HG02642 (cell line): ENCODE measurements around the gene SCN2A.
"Not testable (repeated sequence)": the region's sequence is repeated elsewhere in the genome, so short reads cannot be mapped to it uniquely, and the experiment has no call there.

Source experiments
- ATAC-seq: cut with Tn5 transposase; IDR thresholded peaks from one replicate; pipeline ENCODE4 v1.9.1; 2021; ENCODE audit warnings: mild to moderate bottlenecking; ENCODE audit not compliant: unreplicated experiment, poor library complexity

Gene SCN2A

GRCh38 chr2:165307317-165307716 is 68.1 kb downstream of the SCN2A start:
- ATAC-seq: no peak

- no peak for ATAC-seq
Observed at GRCh38 chr2:165311949-165312348, 72.7 kb downstream of the SCN2A start.

GRCh38 chr2:165312999-165313398 is 73.8 kb downstream of the SCN2A start:
- ATAC-seq: no peak

DNA sequence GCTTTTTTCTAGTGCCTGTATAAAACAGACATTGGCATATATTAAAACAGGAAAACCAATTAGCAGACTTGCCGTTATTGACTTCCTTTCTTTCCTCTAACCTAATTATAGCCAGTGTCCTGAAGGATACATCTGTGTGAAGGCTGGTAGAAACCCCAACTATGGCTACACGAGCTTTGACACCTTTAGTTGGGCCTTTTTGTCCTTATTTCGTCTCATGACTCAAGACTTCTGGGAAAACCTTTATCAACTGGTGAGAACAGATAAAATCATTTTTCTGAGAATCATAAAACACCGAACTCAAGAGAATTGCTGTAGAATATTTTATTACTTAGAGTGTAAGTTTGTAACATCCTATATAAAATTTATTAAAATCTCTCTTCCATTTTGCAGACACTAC is 74.3 kb downstream of the SCN2A start:
- ATAC-seq: no peak

GRCh38 chr2:165328272-165328671 is 89.1 kb downstream of the SCN2A start:
- ATAC-seq: no peak

GRCh38 chr2:165344276-165344675 is 105.1 kb downstream of the SCN2A start:
- ATAC-seq: not testable (repeated sequence)

DNA sequence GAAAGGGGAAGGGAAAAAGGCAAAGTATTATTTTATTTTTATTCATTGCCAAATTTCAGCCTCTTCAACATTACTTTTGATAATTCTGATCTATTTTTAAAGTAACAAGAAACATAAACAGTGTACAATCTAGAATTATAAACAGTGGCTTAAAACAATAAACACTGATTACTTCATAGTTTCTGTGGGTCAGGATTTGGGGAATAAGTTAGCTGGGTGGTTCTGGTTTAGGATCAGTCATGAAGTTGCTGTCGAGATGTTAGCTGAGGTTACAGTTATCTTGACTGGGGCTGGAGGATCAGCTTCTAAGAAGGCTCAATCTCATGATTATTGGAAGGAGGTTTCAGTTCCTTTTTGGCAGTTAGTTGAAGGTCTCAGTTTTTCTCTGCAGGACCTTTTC is 109.2 kb downstream of the SCN2A start:
- no peak for ATAC-seq

GRCh38 chr2:165349181-165349580 is 110.0 kb downstream of the SCN2A start:
- ATAC-seq: no peak

GRCh38 chr2:165357758-165358157 is 118.5 kb downstream of the SCN2A start:
- ATAC-seq: peak; percentile 71

DNA sequence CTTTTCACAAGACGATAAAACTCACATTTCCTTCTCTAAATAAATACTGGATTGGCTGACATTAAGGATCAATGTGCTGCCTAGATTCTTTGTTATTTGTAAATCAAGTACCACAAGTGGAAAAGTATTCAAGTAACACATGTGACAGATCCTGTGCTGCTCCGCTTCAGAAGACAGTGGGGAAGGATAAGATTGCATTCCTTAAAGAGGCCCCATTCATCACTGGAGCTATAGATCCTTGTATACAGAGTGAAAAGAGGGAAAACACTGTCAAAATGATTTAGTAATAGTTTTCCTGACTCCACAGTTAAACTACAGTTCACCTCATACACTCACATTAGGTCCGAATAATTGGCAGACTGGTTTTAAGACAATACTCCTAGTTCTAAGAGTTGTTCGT is 122.3 kb downstream of the SCN2A start:
- ATAC-seq: no peak

DNA sequence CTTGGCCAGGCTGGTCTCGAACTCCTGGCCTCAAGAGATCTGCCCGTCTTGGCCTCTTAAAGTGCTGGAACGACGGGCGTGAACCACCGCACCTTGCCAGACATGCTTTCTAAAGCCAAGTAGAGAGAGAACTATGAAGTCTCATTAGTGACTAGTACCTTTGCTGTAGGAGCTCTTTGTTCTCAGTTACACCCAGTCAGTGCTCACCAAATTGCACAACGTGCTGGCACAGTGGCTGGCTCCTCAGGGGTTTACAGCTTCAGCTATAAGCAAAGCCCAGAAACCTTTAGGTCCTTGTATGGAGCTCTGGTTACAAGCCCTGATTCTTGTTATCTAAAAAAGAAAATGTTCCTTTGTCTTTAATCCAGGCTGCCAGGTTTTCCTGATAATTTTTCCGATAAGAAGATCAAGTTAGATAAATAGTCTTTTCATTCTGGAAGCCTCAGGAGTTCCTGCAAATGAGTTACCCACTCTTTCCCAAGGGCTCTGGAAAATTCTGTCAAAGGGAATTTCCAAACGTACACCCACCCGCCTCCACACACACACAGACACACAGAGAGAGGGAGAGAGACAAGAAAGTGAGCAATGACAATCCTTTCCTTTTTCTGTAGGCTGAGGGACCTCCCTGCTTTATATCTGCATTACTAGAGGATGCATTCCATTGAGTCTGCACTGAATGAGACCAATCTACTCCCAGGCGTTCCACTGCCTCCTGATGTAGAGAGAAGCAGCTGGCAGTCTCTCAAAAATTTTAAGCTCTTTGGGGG is 130.1 kb downstream of the SCN2A start:
- ATAC-seq: no peak

DNA sequence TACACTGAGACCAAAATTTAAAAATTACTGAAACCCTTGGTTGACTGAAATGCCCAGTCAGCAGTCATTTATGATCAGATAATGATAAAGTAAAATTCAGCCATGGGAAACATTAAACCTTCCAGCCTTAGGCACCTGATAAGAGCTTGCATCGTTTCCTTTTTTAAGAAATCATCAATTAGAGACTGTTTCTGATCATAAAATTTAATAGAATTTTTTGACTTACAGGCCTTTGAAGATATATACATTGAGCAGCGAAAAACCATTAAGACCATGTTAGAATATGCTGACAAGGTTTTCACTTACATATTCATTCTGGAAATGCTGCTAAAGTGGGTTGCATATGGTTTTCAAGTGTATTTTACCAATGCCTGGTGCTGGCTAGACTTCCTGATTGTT is 130.7 kb downstream of the SCN2A start:
- ATAC-seq: no peak

DNA sequence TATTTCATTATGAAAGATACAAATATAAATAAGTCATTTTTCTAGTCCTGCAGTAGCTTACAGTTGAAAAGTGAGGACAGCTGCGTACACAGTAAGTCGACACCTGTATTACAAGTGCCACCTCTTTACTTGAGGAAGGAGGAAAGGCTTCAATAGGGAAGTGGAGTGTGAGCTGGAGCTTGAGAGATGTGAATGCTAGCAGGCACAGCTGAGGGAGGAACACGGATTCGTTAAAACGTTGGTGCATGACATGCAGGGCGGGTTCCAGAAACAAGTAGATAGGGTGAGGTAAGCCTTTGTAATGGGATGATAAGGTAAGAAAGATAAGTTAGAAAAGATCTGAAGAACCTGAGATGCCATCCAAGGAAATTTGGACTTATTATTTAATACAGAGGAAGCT is 132.1 kb downstream of the SCN2A start:
- no peak for ATAC-seq

DNA sequence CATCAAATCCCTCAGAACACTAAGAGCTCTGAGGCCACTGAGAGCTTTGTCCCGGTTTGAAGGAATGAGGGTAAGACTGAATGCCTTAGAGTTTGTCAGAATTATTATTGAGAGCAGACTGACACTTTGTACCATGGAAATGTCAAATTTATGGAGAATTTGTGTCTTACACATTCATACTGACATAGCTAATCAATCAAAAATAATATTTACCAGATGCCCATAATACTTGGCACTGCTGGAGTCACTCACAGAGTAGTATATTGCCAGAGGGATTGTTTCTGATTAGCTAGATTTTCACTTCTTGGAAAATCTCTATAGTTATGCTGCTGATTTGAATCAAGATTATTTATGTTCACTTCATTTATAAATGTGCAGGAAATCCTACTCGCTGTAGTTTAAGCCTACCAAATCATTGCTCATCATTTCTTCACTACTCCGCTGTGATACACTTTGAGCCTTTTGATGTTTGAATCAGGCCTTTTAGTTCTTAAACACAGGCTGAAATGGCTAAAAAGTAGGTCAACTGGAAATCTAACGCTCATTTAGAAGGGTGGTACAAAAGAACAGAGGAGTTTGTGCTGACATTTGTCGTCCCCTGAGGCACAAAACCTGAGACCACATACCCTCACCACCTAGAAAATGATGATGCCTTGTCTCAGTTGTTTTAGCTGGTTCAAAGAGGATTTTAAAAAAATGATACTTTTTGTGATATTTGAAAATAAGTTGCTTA is 134.2 kb downstream of the SCN2A start:
- no peak for ATAC-seq

DNA sequence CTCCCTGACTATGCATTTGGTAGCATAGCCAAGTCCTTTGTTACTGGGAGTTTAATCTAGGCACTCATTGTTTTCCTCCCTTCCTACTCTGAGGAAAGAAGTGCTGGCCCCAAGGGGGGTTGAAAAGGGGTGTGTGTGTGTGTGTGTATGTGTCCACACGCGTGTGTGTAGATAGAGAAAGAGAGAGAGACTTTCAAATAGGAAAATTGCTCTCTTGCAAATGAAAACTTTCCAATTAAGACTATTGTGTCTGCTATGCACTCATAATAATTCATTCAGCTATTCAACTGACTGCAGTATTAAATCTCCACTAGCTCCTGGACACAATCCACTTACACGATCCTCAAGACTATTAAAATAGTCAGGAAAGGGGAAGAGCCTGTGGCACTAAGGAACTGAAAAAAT is 137.4 kb downstream of the SCN2A start:
- no peak for ATAC-seq

DNA sequence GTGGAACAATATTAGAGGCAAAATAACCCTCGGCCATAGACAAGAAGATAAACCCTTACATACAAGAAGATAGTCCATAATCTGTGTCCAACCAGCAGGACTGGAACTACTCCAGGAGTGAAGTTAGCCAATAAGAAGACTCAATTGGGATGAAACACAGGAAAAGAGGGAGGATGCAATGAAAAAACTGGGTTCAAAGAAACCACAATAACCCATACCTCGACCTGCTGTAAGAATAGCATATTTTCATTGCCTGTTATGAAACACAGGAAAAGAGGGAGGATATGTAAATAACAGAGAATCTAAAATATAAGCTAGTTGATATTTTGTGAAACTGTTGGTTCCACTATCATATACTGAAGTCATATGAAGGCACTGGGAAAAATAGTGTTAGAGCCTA is 143.1 kb downstream of the SCN2A start:
- ATAC-seq: no peak

- no peak for ATAC-seq
Observed at GRCh38 chr2:165390875-165391274, 151.7 kb downstream of the SCN2A start.

DNA sequence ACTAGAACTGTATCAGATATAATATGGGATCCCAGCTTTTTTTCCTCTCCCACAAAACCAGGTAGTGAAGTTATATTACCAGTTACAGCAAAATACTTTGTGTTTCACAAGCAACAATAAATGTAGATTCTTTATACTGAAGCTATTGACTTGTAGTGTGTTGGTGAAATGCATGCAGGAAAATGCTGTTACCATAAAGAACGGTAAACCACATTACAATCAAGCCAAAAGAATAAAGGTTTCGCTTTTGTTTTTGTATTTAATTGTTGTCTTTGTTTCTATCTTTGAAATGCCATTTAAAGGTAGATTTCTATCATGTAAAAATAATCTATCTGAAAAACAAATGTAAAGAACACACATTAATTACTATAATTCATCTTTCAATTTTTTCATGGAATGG is 152.6 kb downstream of the SCN2A start:
- no peak for ATAC-seq

DNA sequence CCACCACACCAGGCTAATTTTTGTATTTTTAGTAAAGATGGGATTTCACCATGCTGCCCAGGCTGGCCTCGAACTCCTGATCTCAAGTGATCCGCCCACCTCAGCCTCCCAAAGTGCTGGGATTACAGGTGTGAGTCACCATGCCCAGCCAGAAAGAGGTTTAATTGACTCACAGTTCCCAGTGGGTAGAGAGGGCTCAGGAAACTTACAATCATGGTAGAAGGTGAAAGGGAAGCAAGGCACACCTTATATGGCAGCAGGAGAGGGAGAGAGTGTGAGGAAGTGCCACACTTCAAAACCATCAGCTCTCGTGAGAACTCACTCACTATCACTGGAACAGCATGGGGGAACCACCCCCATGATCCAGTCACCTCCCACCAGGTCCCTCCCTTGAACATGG is 159.4 kb downstream of the SCN2A start:
- not testable (repeated sequence) for ATAC-seq

- ATAC-seq: peak; percentile 68
Observed at GRCh38 chr2:165401285-165401852, 162.2 kb downstream of the SCN2A start.

GRCh38 chr2:165402162-165402561 is 162.9 kb downstream of the SCN2A start:
- ATAC-seq: no peak

- no peak for ATAC-seq
Observed at GRCh38 chr2:165406173-165406572, 167.0 kb downstream of the SCN2A start.
